Keratinocyte (primary cell): ENCODE results near the gene SUMF2.

Experiments used
- EZH2 ChIP-seq: IDR thresholded peaks from one replicate; pipeline ENCODE4 v1.6.1; 2012; ENCODE audit warnings: inconsistent platforms, mild to moderate bottlenecking, low read length, moderate library complexity
- TF ChIP-seq, protein P1 (sequence below), 3 experiments: IDR thresholded peaks in 1 of 3; conservative IDR thresholded peaks in 1 of 3; optimal IDR thresholded peaks in 1 of 3; 2 replicates in 2 of 3; 3 replicates in 1 of 3; pipeline versions ENCODE3 to v1.5.1; 2011; ENCODE audit warnings: low read length in 3 of 3, mild to moderate bottlenecking in 3 of 3, moderate library complexity in 2 of 3, control low read depth in 1 of 3, inconsistent platforms in 1 of 3; ENCODE audit not compliant: insufficient read depth in 2 of 3; ENCODE audit errors: extremely low read depth in 1 of 3

DNA sequence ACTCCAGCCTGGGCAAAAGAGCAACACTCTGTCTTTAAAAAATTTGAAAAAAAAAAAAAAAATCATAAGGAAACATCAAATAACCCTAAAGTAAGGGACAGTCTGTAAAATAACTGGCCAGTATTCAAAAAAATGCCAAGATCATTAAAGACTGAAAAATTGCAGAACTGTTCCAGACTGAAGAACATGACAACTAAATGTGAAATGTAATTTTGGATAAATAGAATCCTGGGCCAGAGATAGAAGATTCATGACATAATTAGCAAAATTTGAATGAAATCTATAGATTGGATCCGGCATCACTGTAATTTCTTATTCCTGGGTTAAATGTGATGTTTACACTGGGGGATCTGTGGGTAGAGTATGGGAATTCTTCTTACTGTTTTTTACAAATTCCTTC, 15.8 kb upstream of the SUMF2 start:
- TF ChIP-seq, protein P1, sequence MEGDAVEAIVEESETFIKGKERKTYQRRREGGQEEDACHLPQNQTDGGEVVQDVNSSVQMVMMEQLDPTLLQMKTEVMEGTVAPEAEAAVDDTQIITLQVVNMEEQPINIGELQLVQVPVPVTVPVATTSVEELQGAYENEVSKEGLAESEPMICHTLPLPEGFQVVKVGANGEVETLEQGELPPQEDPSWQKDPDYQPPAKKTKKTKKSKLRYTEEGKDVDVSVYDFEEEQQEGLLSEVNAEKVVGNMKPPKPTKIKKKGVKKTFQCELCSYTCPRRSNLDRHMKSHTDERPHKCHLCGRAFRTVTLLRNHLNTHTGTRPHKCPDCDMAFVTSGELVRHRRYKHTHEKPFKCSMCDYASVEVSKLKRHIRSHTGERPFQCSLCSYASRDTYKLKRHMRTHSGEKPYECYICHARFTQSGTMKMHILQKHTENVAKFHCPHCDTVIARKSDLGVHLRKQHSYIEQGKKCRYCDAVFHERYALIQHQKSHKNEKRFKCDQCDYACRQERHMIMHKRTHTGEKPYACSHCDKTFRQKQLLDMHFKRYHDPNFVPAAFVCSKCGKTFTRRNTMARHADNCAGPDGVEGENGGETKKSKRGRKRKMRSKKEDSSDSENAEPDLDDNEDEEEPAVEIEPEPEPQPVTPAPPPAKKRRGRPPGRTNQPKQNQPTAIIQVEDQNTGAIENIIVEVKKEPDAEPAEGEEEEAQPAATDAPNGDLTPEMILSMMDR (optimal IDR thresholded peaks at IDR 0.05 in 1 of 3, IDR thresholded peaks at IDR 0.05 in 1 of 3, conservative IDR thresholded peaks at IDR 0.05 in 1 of 3; ENCODE audit: extremely low read depth in 1 of 3, insufficient read depth in 2 of 3, low read length in 3 of 3): no peak
- TF ChIP-seq EZH2: no peak
